Activated CD8-positive, alpha-beta memory T cell treated with anti-CD3 and anti-CD28 coated beads, Interleukin-2, amount 50 U/mL, for 4 hours (primary cell): ENCODE data around the gene COA1.
"Not testable (repeated sequence)": the region's sequence is repeated elsewhere in the genome, so short reads cannot be mapped to it uniquely, and the experiment has no call there.

Experiments
- DNase-seq: peaks from one replicate; pipeline ENCODE4 v3.0.0-alpha.2; 2020

The COA1 gene

GRCh38 chr7:43686991-43687390 lies 42.3 kb downstream of the COA1 start:
- no peak for DNase-seq

GRCh38 chr7:43680736-43681135 lies 48.6 kb downstream of the COA1 start:
- no peak for DNase-seq

GRCh38 chr7:43679210-43680068 lies 49.9 kb downstream of the COA1 start:
- DNase-seq, result no peak

GRCh38 chr7:43678315-43678714 lies 51.0 kb downstream of the COA1 start:
- no peak for DNase-seq

GRCh38 chr7:43677864-43678263 lies 51.5 kb downstream of the COA1 start:
- DNase-seq, result no peak

GRCh38 chr7:43674559-43675436 lies 54.5 kb downstream of the COA1 start:
- no peak for DNase-seq

GRCh38 chr7:43673243-43673976 lies 55.9 kb downstream of the COA1 start:
- DNase-seq, result not testable (repeated sequence)

- no peak for DNase-seq
Observed at GRCh38 chr7:43671521-43671920, 57.8 kb downstream of the COA1 start.

- peak; percentile 64 for DNase-seq
Observed at GRCh38 chr7:43669286-43670081, 59.8 kb downstream of the COA1 start.

- DNase-seq, result no peak
Observed at GRCh38 chr7:43668035-43668434, 61.3 kb downstream of the COA1 start.

- no peak for DNase-seq
Observed at GRCh38 chr7:43666938-43667337, 62.4 kb downstream of the COA1 start.

- DNase-seq, result no peak
Observed at GRCh38 chr7:43664681-43665080, 64.6 kb downstream of the COA1 start.

GRCh38 chr7:43660141-43660540 lies 69.2 kb downstream of the COA1 start:
- DNase-seq, result no peak

GRCh38 chr7:43659549-43659896 lies 69.8 kb downstream of the COA1 start:
- no peak for DNase-seq

GRCh38 chr7:43658718-43659548 lies 70.4 kb downstream of the COA1 start:
- no peak for DNase-seq

- no peak for DNase-seq
Observed at GRCh38 chr7:43656997-43657396, 72.3 kb downstream of the COA1 start.

GRCh38 chr7:43655584-43655983 lies 73.7 kb downstream of the COA1 start:
- no peak for DNase-seq

GRCh38 chr7:43653891-43654504 lies 75.3 kb downstream of the COA1 start:
- DNase-seq, result no peak

GRCh38 chr7:43653466-43653865 lies 75.9 kb downstream of the COA1 start:
- DNase-seq, result no peak

- no peak for DNase-seq
Observed at GRCh38 chr7:43652364-43652763, 77.0 kb downstream of the COA1 start.

GRCh38 chr7:43650457-43651052 lies 78.8 kb downstream of the COA1 start:
- DNase-seq, result no peak
